Measurements from ENCODE around the gene RNF31. TPM values are rescaled to one million over a fixed set of nuclear protein-coding genes. Genes with fewer than 3 reads are reported as not detected.

The RNF31 gene
- polyA plus RNA-seq, 1 of the 3 experiments (the other 2 are of a cell fraction): 19.2 TPM

DNA sequence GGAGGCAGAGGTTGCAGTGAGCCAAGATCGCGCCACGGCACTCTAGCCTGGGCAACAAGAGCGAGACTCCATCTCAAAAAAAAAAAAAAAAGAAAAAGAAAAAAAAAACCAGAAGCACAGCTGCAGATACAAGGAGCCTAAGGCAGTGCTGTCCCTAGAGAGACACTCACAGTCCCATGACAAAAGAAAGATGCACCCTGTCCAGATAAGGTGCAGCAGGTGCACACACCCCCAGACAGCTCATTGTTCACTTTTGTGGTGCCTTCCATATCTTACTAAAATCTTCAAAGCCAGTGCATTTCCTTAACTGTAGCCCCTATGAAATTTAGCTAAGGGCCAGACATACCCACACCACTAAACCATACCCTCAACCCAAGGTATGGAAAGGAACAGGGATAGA lies 24.9 kb upstream of the RNF31 start (continued):
- no peak for TF ChIP-seq GATA2 (CRISPR knock-in tag; IDR thresholded peaks at IDR 0.05)
- no peak for TF ChIP-seq MEF2A (IDR thresholded peaks at IDR 0.05; ENCODE audit: borderline replicate concordance, low read depth)
- no peak for TF ChIP-seq YY1 (IDR thresholded peaks at IDR 0.05; ENCODE audit: low read depth)

DNA sequence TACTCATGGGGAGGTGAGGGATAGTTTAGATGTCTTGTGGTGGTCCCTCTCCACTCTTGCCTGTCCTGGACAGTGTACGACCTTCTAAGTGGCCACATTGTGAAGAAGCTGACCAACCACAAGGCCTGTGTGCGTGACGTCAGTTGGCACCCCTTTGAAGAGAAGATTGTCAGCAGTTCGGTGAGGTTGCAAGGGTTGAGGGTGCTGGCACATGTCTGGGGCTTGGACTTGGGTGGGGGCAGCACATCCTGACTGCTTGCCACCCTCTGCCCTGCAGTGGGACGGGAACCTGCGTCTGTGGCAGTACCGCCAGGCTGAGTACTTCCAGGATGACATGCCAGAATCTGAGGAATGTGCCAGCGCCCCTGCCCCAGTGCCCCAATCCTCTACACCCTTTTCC lies 24.4 kb upstream of the RNF31 start:
- H3K27me3 ChIP-seq (ENCODE audit: insufficient read depth): no peaks in the 10 kb centered on the region
- DNase-seq: no peak
- no peak overlapping the region for H3K27ac ChIP-seq (ENCODE audit: low read depth in 2 of 2, low read length in 1 of 2)
- H3K9me3 ChIP-seq: no peaks in the 10 kb centered on the region
- POLR2A ChIA-PET: interaction anchor here (0.9 kb wide), 1 partner anchor 9 kb away, joined by 4 read pairs; the partner anchor contains the start of gene DCAF11
- H3K4me3 ChIP-seq (ENCODE audit: low read depth in 2 of 2, low read length in 1 of 2): no peak overlapping the region
- peaks cover 2% of the 10 kb centered on the region for H3F3A ChIP-seq (replicated peaks; ENCODE audit: insufficient read depth)
- no peak overlapping the region for H2AFZ ChIP-seq (ENCODE audit: low read depth)
- TF ChIP-seq, protein P1, sequence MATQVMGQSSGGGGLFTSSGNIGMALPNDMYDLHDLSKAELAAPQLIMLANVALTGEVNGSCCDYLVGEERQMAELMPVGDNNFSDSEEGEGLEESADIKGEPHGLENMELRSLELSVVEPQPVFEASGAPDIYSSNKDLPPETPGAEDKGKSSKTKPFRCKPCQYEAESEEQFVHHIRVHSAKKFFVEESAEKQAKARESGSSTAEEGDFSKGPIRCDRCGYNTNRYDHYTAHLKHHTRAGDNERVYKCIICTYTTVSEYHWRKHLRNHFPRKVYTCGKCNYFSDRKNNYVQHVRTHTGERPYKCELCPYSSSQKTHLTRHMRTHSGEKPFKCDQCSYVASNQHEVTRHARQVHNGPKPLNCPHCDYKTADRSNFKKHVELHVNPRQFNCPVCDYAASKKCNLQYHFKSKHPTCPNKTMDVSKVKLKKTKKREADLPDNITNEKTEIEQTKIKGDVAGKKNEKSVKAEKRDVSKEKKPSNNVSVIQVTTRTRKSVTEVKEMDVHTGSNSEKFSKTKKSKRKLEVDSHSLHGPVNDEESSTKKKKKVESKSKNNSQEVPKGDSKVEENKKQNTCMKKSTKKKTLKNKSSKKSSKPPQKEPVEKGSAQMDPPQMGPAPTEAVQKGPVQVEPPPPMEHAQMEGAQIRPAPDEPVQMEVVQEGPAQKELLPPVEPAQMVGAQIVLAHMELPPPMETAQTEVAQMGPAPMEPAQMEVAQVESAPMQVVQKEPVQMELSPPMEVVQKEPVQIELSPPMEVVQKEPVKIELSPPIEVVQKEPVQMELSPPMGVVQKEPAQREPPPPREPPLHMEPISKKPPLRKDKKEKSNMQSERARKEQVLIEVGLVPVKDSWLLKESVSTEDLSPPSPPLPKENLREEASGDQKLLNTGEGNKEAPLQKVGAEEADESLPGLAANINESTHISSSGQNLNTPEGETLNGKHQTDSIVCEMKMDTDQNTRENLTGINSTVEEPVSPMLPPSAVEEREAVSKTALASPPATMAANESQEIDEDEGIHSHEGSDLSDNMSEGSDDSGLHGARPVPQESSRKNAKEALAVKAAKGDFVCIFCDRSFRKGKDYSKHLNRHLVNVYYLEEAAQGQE (IDR thresholded peaks at IDR 0.05; ENCODE audit: low read depth, low read length): no peak
- TF ChIP-seq SMC3 (IDR thresholded peaks at IDR 0.05; ENCODE audit: low read depth, low read length) (no peak), GABPA (IDR thresholded peaks at IDR 0.05; ENCODE audit: low read depth) (no peak), MEF2A (IDR thresholded peaks at IDR 0.05; ENCODE audit: borderline replicate concordance, low read depth) (no peak), GATA2 (CRISPR knock-in tag; IDR thresholded peaks at IDR 0.05) (no peak), RXRA (IDR thresholded peaks at IDR 0.05; ENCODE audit: borderline replicate concordance, low read depth) (no peak), YY1 (IDR thresholded peaks at IDR 0.05; ENCODE audit: low read depth) (no peak)
- TF ChIP-seq, protein P2, sequence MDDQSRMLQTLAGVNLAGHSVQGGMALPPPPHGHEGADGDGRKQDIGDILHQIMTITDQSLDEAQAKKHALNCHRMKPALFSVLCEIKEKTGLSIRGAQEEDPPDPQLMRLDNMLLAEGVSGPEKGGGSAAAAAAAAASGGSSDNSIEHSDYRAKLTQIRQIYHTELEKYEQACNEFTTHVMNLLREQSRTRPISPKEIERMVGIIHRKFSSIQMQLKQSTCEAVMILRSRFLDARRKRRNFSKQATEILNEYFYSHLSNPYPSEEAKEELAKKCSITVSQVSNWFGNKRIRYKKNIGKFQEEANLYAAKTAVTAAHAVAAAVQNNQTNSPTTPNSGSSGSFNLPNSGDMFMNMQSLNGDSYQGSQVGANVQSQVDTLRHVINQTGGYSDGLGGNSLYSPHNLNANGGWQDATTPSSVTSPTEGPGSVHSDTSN (IDR thresholded peaks at IDR 0.05): no peak
- TF ChIP-seq, protein P3, sequence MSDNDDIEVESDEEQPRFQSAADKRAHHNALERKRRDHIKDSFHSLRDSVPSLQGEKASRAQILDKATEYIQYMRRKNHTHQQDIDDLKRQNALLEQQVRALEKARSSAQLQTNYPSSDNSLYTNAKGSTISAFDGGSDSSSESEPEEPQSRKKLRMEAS (IDR thresholded peaks at IDR 0.05; ENCODE audit: low read depth): no peak
- TF ChIP-seq, protein P4, sequence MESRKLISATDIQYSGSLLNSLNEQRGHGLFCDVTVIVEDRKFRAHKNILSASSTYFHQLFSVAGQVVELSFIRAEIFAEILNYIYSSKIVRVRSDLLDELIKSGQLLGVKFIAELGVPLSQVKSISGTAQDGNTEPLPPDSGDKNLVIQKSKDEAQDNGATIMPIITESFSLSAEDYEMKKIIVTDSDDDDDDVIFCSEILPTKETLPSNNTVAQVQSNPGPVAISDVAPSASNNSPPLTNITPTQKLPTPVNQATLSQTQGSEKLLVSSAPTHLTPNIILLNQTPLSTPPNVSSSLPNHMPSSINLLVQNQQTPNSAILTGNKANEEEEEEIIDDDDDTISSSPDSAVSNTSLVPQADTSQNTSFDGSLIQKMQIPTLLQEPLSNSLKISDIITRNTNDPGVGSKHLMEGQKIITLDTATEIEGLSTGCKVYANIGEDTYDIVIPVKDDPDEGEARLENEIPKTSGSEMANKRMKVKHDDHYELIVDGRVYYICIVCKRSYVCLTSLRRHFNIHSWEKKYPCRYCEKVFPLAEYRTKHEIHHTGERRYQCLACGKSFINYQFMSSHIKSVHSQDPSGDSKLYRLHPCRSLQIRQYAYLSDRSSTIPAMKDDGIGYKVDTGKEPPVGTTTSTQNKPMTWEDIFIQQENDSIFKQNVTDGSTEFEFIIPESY (IDR thresholded peaks at IDR 0.05; ENCODE audit: borderline replicate concordance, low read depth): no peak
- TF ChIP-seq, protein P5, sequence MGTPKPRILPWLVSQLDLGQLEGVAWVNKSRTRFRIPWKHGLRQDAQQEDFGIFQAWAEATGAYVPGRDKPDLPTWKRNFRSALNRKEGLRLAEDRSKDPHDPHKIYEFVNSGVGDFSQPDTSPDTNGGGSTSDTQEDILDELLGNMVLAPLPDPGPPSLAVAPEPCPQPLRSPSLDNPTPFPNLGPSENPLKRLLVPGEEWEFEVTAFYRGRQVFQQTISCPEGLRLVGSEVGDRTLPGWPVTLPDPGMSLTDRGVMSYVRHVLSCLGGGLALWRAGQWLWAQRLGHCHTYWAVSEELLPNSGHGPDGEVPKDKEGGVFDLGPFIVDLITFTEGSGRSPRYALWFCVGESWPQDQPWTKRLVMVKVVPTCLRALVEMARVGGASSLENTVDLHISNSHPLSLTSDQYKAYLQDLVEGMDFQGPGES (IDR thresholded peaks at IDR 0.05; ENCODE audit: low read depth, low read length): no peak
- WGBS (ENCODE audit: low lambda C conversion rate): 93% methylated on average over 5 of the region's 8 CpGs
- H4K20me1 ChIP-seq (ENCODE audit: insufficient read depth): no peaks in the 10 kb centered on the region
- H3K4me2 ChIP-seq: no peak overlapping the region
- no peaks in the 10 kb centered on the region for H3K9me2 ChIP-seq
- H3K79me2 ChIP-seq (ENCODE audit: insufficient read depth): no peaks in the 10 kb centered on the region
- H3K9ac ChIP-seq: no peak overlapping the region
- peaks cover 11 to 35% of the 10 kb centered on the region in 2 experiments for H3K36me3 ChIP-seq (replicated peaks in 1 of 2; ENCODE audit: control insufficient read depth in 1 of 2, insufficient read depth in 2 of 2, low read length in 1 of 2)
- CTCF ChIA-PET: interaction anchor here (1.3 to 2.0 kb wide), 2 partner anchors 14 to 32 kb away, joined by 3 to 5 read pairs; no protein-coding TSS in a partner anchor
- no peaks in the 10 kb centered on the region for H3K4me1 ChIP-seq (ENCODE audit: control insufficient read depth in 1 of 2, insufficient read depth in 2 of 2, low read depth in 1 of 2, low read length in 1 of 2)

Measured in SK-N-SH (cell line).